ACHN (cell line): ENCODE results near the gene CCT3.
"Not testable (repeated sequence)": the region's sequence is repeated elsewhere in the genome, so short reads cannot be mapped to it uniquely, and the experiment has no call there.

ENCODE experiments used
- DNase-seq: peaks from one replicate; pipeline ENCODE4 v3.0.0-alpha.2; 2015
- in situ Hi-C: cut with HindIII; loops from 2 replicates; pipeline ENCODE4 v1.10.0; 2017; ENCODE audit warnings: low sequenced_read_pairs, low pct_ligation_motif_present, low pct_unique_long_range_greater_than_20kb

The CCT3 gene

GRCh38 chr1:156346035-156346434 is 7.9 kb upstream of the CCT3 start:
- in situ Hi-C loops, DNase-seq: not testable (repeated sequence)

DNA sequence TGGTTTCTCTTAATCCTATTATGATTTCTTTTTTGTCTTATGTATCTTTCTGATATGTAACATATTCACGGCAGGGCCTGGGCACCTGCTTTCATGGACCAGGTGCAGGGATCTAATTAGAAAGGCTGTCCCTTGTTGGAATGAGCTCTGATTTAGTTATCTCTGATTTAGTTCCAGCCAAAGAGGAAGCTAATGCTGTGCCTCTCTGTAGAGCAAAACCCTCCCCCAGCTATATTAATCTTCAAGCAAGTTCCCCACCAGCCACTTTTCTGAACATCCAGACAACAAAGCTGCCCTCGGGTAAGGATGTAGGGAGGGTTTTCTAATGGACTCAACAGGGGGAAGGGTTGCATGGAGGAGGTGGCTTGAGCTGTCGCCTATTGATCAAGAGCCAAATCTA is 6.3 kb upstream of the CCT3 start:
- in situ Hi-C loops, result no loop called here
- DNase-seq, result no peak

DNA sequence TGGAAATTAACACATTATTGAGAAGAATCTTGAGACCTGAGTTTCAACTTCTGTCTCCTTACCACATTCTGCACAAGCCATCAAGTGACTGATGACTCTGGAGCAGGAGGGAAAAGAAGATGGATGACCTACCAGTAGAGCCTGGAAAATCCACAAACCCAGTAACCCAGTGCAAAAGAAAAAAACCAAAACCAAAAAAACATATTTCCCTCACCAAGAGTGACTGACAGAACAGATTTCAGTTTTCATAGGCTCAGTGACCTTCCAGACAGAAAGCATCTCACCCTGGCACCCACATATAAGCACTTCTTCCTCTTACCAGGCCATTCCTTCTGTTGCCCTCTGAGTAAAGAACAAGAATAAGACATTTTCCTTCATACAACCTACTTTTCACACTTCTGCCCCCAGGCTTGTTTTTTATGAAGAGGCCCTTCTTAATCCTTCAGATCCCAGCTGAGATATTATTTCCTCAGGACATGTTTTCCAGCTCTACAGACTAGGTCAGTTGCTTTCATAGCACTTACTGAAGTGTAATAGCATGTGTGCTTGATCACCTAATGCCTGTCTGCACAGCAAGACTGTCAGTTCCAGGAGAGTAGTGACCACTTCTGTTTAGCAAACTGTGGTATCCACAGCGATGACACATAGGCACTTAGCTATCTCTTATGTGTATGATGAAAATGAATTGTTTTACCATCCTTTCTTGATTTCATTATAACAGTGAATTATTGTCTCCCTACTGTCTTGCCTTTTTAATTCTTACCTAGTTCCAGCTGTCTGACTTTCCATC is 4.3 kb upstream of the CCT3 start:
- in situ Hi-C loops, result no loop called here
- DNase-seq, result no peak

DNA sequence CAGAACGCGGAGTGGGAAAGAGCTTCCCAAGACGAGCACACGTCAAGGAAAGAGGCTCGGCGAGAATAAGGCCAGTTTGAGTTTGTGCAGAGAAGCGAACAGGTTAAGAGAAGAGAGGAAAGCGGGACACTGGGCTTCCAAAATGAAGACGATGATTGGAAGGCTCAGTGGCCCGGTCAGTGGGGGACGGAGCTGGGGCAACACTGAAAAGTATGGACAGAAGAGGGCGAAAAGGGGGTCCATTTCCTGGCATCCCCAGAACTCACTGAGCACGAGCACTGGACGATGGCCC is 258 bp downstream of the CCT3 start:
- DNase-seq, result no peak
- in situ Hi-C loops, result no loop called here

GRCh38 chr1:156337052-156337887 is 822 bp downstream of the CCT3 start:
- in situ Hi-C loops, result no loop called here
- DNase-seq, result peak; percentile 9

DNA sequence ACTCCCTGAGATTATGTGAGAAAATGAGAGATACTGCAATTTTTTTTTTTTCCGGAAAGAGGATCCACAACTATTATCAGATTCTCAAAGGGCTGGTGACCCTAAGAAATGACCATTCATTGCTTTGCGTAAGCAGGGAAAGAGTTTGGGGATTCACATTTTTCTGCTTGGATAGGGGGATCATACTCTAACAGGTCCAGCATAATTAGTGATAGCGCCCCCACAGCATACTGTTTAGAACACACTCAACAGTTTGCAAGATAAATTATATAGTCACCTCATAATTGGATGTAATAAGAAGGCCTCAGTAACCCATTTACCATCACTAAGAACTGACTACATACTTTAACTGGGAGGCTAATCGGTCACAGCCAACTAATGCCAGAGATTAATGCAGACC is 1.9 kb downstream of the CCT3 start:
- DNase-seq, result no peak
- in situ Hi-C loops, result no loop called here

DNA sequence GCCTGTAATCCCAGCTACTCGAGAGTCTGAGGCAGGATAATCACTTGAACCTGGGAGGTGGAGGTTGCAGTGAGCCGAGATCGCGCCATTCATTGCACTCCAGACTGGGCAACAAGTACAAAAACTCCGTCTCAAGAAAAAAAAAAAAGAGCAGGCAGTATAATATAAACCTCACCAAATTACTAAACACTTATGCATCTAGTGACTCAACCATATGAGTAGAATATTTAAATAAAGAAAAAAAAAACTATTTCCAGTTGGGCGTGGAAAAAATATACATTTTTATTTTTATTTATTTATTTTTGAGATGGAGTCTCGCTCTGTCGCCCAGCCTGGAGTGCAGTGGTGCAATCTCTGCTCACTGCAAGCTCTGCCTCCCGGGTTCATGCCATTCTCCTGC is 14.9 kb downstream of the CCT3 start:
- in situ Hi-C loops, DNase-seq: not testable (repeated sequence)

- in situ Hi-C loops, result no loop called here
- no peak for DNase-seq
These were observed 17.5 kb downstream of the CCT3 start for GRCh38 chr1:156320560-156320959.

- in situ Hi-C loops, result no loop called here
- peak; percentile 38 for DNase-seq
These were observed 18.4 kb downstream of the CCT3 start for GRCh38 chr1:156319664-156320063.

GRCh38 chr1:156316909-156317308 is 21.2 kb downstream of the CCT3 start:
- in situ Hi-C loops, result no loop called here
- no peak for DNase-seq

GRCh38 chr1:156310962-156311361 is 27.1 kb downstream of the CCT3 start:
- in situ Hi-C loops, result no loop called here
- no peak for DNase-seq

GRCh38 chr1:156308078-156308477 is 30.0 kb downstream of the CCT3 start:
- in situ Hi-C loops, result no loop called here
- no peak for DNase-seq

DNA sequence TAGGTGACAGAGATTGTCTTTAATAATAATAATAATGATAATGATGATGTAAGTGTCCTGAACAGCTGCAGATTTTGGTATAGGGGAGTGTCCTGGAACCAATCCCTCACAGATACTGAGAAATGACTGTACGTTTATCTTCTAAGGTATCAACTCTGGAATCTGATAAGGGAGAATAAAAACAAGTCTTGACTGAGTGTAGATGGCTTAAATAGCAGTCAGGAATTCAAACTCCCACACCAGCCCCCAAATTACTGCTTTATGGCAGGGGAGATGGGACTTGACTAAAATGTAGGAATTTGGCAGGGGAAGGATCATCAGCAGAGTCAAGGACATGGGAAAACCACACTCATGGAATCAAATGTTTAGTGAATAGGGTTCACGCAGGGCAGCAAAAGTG is 32.9 kb downstream of the CCT3 start:
- in situ Hi-C loops, result no loop called here
- DNase-seq, result no peak

- in situ Hi-C loops, result no loop called here
- DNase-seq, result no peak
These were observed 34.9 kb downstream of the CCT3 start for GRCh38 chr1:156303241-156303640.

DNA sequence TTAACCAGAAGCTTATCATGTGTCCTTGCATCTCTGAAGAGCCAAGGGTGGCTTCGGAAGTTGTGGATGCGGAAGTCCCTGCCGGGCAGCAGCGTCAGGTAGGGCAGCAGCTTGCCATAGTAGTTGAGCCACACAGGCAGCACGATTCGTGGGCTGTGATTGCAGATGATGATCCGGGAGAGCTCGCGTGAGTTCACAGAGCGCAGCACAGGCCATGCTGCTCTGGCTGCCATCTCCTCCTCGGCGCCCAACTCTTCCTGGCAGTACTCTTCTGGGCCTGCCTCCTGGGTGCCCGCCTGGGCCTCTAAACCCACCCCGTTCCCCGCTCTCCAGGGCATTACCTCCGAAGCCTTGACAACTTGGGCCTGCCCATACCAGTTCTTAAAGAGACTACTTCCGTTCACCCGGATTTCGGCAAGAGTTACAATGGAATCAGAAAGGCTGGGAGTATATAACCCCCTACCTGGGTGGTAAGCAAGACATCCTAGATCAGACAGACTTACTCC is 39.2 kb downstream of the CCT3 start, which contains the start of gene VHLL:
Gene VHLL (minus strand): TSS at position 456 of the 506 bp plus-strand sequence. CDS start 118 bp downstream, at position 338.
- in situ Hi-C loops, result no loop called here
- DNase-seq, result no peak

GRCh38 chr1:156295391-156295947 is 42.6 kb downstream of the CCT3 start, which contains the start of gene GLMP:
Gene GLMP, minus strand, starts transcription at chr1:156295679. Its CDS starts 34 bp downstream, at chr1:156295645.
- in situ Hi-C loops, result no loop called here
- peak; percentile 58 for DNase-seq

DNA sequence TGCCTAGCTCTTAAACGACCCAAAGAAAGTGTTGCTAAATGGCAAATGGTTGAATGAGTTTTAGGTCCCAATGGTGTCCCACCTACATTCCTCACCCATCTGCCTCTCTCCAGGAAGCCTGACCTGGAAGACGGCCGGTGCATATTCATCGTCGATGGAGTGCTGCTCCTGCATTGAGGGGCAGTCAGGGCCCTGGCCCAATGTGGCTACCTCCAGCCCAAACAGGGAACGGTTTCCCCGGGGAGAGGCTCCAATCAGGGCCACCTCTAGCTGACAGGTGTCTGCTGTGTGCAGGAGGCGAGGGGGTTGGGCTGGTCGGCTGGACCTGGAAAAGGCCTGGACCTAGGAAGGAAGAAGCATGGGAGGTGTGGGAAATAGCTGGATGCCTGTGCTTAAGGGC is 44.2 kb downstream of the CCT3 start:
- in situ Hi-C loops, result no loop called here
- DNase-seq, result no peak

- DNase-seq, result no peak
These were observed 45.0 kb downstream of the CCT3 start for GRCh38 chr1:156293098-156293434.

DNA sequence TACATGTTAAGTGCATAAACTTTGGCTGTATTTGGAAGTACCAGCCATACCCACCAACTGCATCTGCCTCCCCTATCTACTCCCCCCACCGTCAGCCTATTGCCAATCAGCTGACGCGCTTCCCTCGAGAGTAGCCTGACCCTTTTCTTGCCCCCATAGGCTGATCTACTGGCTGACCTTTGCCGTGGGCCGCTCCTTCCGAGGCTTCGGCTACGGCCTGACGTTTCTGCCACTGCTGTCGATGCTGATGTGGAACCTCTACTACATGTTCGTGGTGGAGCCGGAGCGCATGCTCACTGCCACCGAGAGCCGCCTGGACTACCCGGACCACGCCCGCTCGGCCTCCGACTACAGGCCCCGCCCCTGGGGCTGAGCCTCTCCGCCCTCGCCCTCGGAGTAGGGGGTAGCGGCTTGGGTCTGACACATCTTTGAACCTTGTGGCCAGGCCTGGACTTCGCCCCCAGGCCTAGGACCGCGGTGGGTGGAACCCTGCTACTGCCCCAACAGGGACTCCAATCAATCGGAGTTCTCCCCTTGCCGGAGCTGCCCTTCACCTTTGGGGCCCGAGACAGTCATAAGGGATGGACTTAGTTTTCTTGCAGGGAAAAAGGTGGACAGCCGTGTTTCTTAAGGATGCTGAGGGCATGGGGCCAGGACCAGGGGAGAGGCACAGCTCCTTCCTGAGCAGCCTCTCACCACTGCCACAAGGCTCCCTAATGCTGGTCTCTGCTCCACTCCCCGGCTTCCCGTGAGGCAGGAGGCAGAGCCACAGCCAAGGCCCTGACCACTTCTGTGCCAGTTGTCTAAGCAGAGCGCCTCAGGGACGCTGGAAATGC is 46.6 kb downstream of the CCT3 start:
- in situ Hi-C loops, result no loop called here
- DNase-seq, result peak; percentile 87

More at GRCh38 chr1:156293098-156293434, 45.0 kb downstream of the CCT3 start:
- in situ Hi-C loops, result no loop called here
